ENCODE measurements around the gene PJA1. TPM values are rescaled to one million over a fixed set of nuclear protein-coding genes. Genes with fewer than 3 reads are reported as not detected.

PJA1 gene
- polyA plus RNA-seq, 1 of the 3 experiments (the other 2 are of a cell fraction), result 16.5 TPM

DNA sequence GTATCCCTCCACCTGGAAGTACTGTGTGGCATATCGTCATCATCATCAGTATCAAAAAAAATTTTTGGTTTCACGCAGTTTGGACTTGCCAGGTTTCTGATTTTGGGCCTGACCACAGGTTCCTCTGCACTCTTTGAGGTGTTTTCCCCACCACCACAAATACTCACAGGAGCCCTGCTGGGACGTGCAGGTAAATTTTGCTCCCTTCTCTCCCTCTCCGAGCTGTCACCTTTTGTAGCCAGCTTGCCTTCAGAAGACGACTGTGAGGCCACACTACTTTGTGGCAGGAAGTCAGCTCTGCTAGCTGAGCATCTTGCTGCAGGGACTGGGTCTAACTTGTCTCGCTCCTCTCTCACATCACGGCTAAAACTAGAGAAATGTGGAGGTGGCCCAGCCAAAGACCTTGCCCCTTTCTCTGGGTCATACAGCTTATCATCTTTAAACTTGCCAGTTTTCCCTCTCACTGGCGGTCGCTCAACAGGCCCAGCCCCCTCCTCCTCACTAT lies 2.8 kb downstream of the PJA1 start:
- ChIA-PET CTCF (no interaction called here), POLR2A (no interaction called here)
- Histone ChIP-seq H3K4me2 (no peak overlapping the region), H3K79me2 (ENCODE audit: insufficient read depth) (no peaks in the 10 kb centered on the region), H3K36me3 (replicated peaks in 1 of 2; ENCODE audit: control insufficient read depth in 1 of 2, insufficient read depth in 2 of 2, low read length in 1 of 2) (peaks cover 0 to 4% of the 10 kb centered on the region in 2 experiments), H3F3A (replicated peaks; ENCODE audit: insufficient read depth) (peaks cover 4% of the 10 kb centered on the region), H3K9me3 (no peaks in the 10 kb centered on the region), H3K9me2 (no peaks in the 10 kb centered on the region), H2AFZ (ENCODE audit: low read depth) (no peak overlapping the region), H4K20me1 (ENCODE audit: insufficient read depth) (no peaks in the 10 kb centered on the region), H3K4me3 (ENCODE audit: low read depth in 2 of 2, low read length in 1 of 2) (no peak overlapping the region), H3K27me3 (ENCODE audit: insufficient read depth) (peaks cover 11% of the 10 kb centered on the region; the same call in 1 of the 2 replicates), H3K4me1 (ENCODE audit: control insufficient read depth in 1 of 2, insufficient read depth in 2 of 2, low read depth in 1 of 2, low read length in 1 of 2) (peaks cover 3 to 5% of the 10 kb centered on the region in 2 experiments; a peak in 1 of 4 replicates), H3K27ac (ENCODE audit: low read depth in 2 of 2, low read length in 1 of 2) (no peak overlapping the region), H3K9ac (no peak overlapping the region)
- no peak for DNase-seq
- TF ChIP-seq SIN3A (IDR thresholded peaks at IDR 0.05; ENCODE audit: borderline replicate concordance, low read depth, low read length), result no peak
- 54% methylated on average over 9 of the region's 9 CpGs for WGBS (ENCODE audit: low lambda C conversion rate)

GRCh38 chrX:69161786-69162349 lies 3.4 kb downstream of the PJA1 start:
- Histone ChIP-seq H4K20me1 (ENCODE audit: insufficient read depth) (no peaks in the 10 kb centered on the region), H3K9me2 (no peaks in the 10 kb centered on the region), H3K27ac (ENCODE audit: low read depth in 2 of 2, low read length in 1 of 2) (no peak overlapping the region), H3K4me3 (ENCODE audit: low read depth in 2 of 2, low read length in 1 of 2) (no peak overlapping the region), H3F3A (replicated peaks; ENCODE audit: insufficient read depth) (peaks cover 4% of the 10 kb centered on the region), H3K4me2 (no peak overlapping the region), H3K9me3 (no peaks in the 10 kb centered on the region), H3K9ac (no peak overlapping the region), H3K27me3 (ENCODE audit: insufficient read depth) (peaks cover 11% of the 10 kb centered on the region; the same call in 1 of the 2 replicates), H3K36me3 (replicated peaks in 1 of 2; ENCODE audit: control insufficient read depth in 1 of 2, insufficient read depth in 2 of 2, low read length in 1 of 2) (peaks cover 0 to 4% of the 10 kb centered on the region in 2 experiments), H2AFZ (ENCODE audit: low read depth) (no peak overlapping the region), H3K79me2 (ENCODE audit: insufficient read depth) (no peaks in the 10 kb centered on the region), H3K4me1 (ENCODE audit: control insufficient read depth in 1 of 2, insufficient read depth in 2 of 2, low read depth in 1 of 2, low read length in 1 of 2) (peaks cover 3 to 5% of the 10 kb centered on the region in 2 experiments; a peak in 1 of 4 replicates)
- ChIA-PET POLR2A (no interaction called here), CTCF (no interaction called here)
- no peak for DNase-seq
- TF ChIP-seq JUND (IDR thresholded peaks at IDR 0.05) (no peak), TCF12 (IDR thresholded peaks at IDR 0.05) (no peak), RCOR1 (IDR thresholded peaks at IDR 0.05; ENCODE audit: low read length) (no peak), SMC3 (IDR thresholded peaks at IDR 0.05; ENCODE audit: low read depth, low read length) (no peak), GATA2 (CRISPR knock-in tag; IDR thresholded peaks at IDR 0.05) (no peak), IRF3 (IDR thresholded peaks at IDR 0.05; ENCODE audit: low read depth, low read length) (no peak), EP300 (IDR thresholded peaks at IDR 0.05; ENCODE audit: borderline replicate concordance in 1 of 2, low read depth in 1 of 2, low read length in 1 of 2) (no peak), NRF1 (IDR thresholded peaks at IDR 0.05; ENCODE audit: low read depth, low read length) (no peak), CHD2 (IDR thresholded peaks at IDR 0.05; ENCODE audit: low read length, partially characterized antibody) (no peak), RFX5 (IDR thresholded peaks at IDR 0.05; ENCODE audit: low read length) (no peak), REST (IDR thresholded peaks at IDR 0.05; ENCODE audit: low read depth, low read length) (no peak), USF2 (IDR thresholded peaks at IDR 0.05; ENCODE audit: borderline replicate concordance, low read depth, low read length) (no peak)
- 52% methylated on average over 25 of the region's 26 CpGs for WGBS (ENCODE audit: low lambda C conversion rate)
